ENCODE results near the gene GPC6.

The GPC6 gene

GRCh38 chr13:94431574-94431973, 1205.0 kb downstream of the GPC6 start:
- Histone ChIP-seq H3K27ac (no peak overlapping the region), H3K4me3 (IDR thresholded peaks at IDR 0.05; ENCODE audit: insufficient read depth, low read depth, low read length) (no peak overlapping the region), H3K36me3 (ENCODE audit: insufficient read depth) (no peaks in the 10 kb centered on the region), H3K79me2 (ENCODE audit: insufficient read depth, low read depth) (no peaks in the 10 kb centered on the region), H3K27me3 (ENCODE audit: insufficient read depth, low read depth) (no peaks in the 10 kb centered on the region), H4K20me1 (ENCODE audit: insufficient read depth) (no peaks in the 10 kb centered on the region), H2AFZ (ENCODE audit: low read depth) (no peak overlapping the region), H3K9ac (no peak overlapping the region), H3K4me2 (no peak overlapping the region), H3K4me1 (ENCODE audit: low read depth, poor library complexity, severe bottlenecking) (peaks cover 6% of the 10 kb centered on the region)
- TF ChIP-seq CTCF (conservative IDR thresholded peaks at IDR 0.05; ENCODE audit: low read depth, low read length): no peak

GRCh38 chr13:94431987-94432386, 1205.4 kb downstream of the GPC6 start:
- H3K27me3 ChIP-seq (ENCODE audit: insufficient read depth, low read depth): no peaks in the 10 kb centered on the region
- no peak overlapping the region for H2AFZ ChIP-seq (ENCODE audit: low read depth)
- H3K4me3 ChIP-seq (IDR thresholded peaks at IDR 0.05; ENCODE audit: insufficient read depth, low read depth, low read length): no peak overlapping the region
- H3K4me2 ChIP-seq: no peak overlapping the region
- no peak overlapping the region for H3K9ac ChIP-seq
- H3K79me2 ChIP-seq (ENCODE audit: insufficient read depth, low read depth): no peaks in the 10 kb centered on the region
- TF ChIP-seq CTCF (conservative IDR thresholded peaks at IDR 0.05; ENCODE audit: low read depth, low read length): no peak
- peaks cover 6% of the 10 kb centered on the region for H3K4me1 ChIP-seq (ENCODE audit: low read depth, poor library complexity, severe bottlenecking)
- H4K20me1 ChIP-seq (ENCODE audit: insufficient read depth): no peaks in the 10 kb centered on the region
- H3K36me3 ChIP-seq (ENCODE audit: insufficient read depth): no peaks in the 10 kb centered on the region
- no peak overlapping the region for H3K27ac ChIP-seq

- Histone ChIP-seq H3K4me2 (no peak overlapping the region), H3K27ac (no peak overlapping the region)
Observed at GRCh38 chr13:94433055-94433961, 1206.7 kb downstream of the GPC6 start.

GRCh38 chr13:94435604-94436226, 1209.1 kb downstream of the GPC6 start:
- no peak overlapping the region for H3K4me2 ChIP-seq
- H3K36me3 ChIP-seq (ENCODE audit: insufficient read depth): no peaks in the 10 kb centered on the region
- no peaks in the 10 kb centered on the region for H3K79me2 ChIP-seq (ENCODE audit: insufficient read depth, low read depth)
- H3K27me3 ChIP-seq (ENCODE audit: insufficient read depth, low read depth): no peaks in the 10 kb centered on the region
- H3K4me3 ChIP-seq (IDR thresholded peaks at IDR 0.05; ENCODE audit: insufficient read depth, low read depth, low read length): no peak overlapping the region
- H4K20me1 ChIP-seq (ENCODE audit: insufficient read depth): no peaks in the 10 kb centered on the region
- H3K9ac ChIP-seq: no peak overlapping the region
- no peak overlapping the region for H2AFZ ChIP-seq (ENCODE audit: low read depth)
- TF ChIP-seq CTCF (conservative IDR thresholded peaks at IDR 0.05; ENCODE audit: low read depth, low read length): peak; percentile 46
- H3K4me1 ChIP-seq (ENCODE audit: low read depth, poor library complexity, severe bottlenecking): peaks cover 6% of the 10 kb centered on the region
- H3K27ac ChIP-seq: no peak overlapping the region

More at GRCh38 chr13:94433055-94433961, 1206.7 kb downstream of the GPC6 start:
- Histone ChIP-seq H3K36me3 (ENCODE audit: insufficient read depth) (no peaks in the 10 kb centered on the region), H3K4me3 (IDR thresholded peaks at IDR 0.05; ENCODE audit: insufficient read depth, low read depth, low read length) (no peak overlapping the region), H3K27me3 (ENCODE audit: insufficient read depth, low read depth) (no peaks in the 10 kb centered on the region), H4K20me1 (ENCODE audit: insufficient read depth) (no peaks in the 10 kb centered on the region), H3K4me1 (ENCODE audit: low read depth, poor library complexity, severe bottlenecking) (peaks cover 6% of the 10 kb centered on the region), H3K9ac (no peak overlapping the region), H3K79me2 (ENCODE audit: insufficient read depth, low read depth) (no peaks in the 10 kb centered on the region), H2AFZ (ENCODE audit: low read depth) (no peak overlapping the region)
- TF ChIP-seq CTCF (conservative IDR thresholded peaks at IDR 0.05; ENCODE audit: low read depth, low read length): no peak
